Gastroesophageal sphincter (tissue), 4 donors: ENCODE results near the gene HS3ST3A1. TPM values are rescaled to one million over a fixed set of nuclear protein-coding genes. Genes with fewer than 3 reads are reported as not detected.
A peak's percentile ranks its signal among the peaks of the same experiment; 100 is the strongest.

ENCODE experiments used
- ATAC-seq: fragments of 150-250 bp; one replicate; pipeline ENCODE4 v1.9.1; 2016; ENCODE audit warnings: mild to moderate bottlenecking, moderate library complexity
- H3K27ac ChIP-seq, 4 donors: fragments of 200-600 bp; sonication (generic) in 3 of 4; 1 replicate in 3 of 4; 2 replicates in 1 of 4; pipeline ENCODE4 v1.5.1; 2016 to 2019
- H3K27me3 ChIP-seq: fragments of 200-600 bp; sonication (generic); one replicate; pipeline ENCODE4 v1.5.1; 2019
- H3K36me3 ChIP-seq, 2 donors: fragments of 200-600 bp; sonication (generic); one replicate each; pipeline ENCODE4 v1.5.1; 2019; ENCODE audit warnings: control low read depth in 1 of 2
- H3K4me1 ChIP-seq, 3 donors: fragments of 200-600 bp; sonication (generic); 1 replicate in 2 of 3; 2 replicates in 1 of 3; pipeline ENCODE4 v1.5.1; 2016 to 2019; ENCODE audit warnings: control low read depth in 2 of 3
- H3K4me3 ChIP-seq, 2 donors: fragments of 200-600 bp; sonication (generic); one replicate each; pipeline ENCODE4 v1.5.1; 2019; ENCODE audit warnings: mild to moderate bottlenecking in 1 of 2, moderate library complexity in 1 of 2
- H3K9me3 ChIP-seq, 3 donors: fragments of 200-600 bp; sonication (generic); one replicate each; pipeline ENCODE4 v1.5.1; 2017 to 2019; ENCODE audit warnings: control low read depth in 2 of 3
- CTCF ChIP-seq, 4 experiments: fragments of 200-600 bp in 2 of 4; fragments of 450-650 bp in 2 of 4; sonication (generic) in 1 of 4; IDR thresholded peaks; one replicate each; pipeline ENCODE4 v1.5.1; 2017 to 2019; ENCODE audit warnings: antibody characterized with exemption in 4 of 4, mild to moderate bottlenecking in 2 of 4, moderate library complexity in 2 of 4
- EP300 ChIP-seq: sonication (generic); formaldehyde crosslinking; IDR thresholded peaks from one replicate; pipeline ENCODE4 v1.6.1; 2017; ENCODE audit warnings: antibody characterized with exemption, mild to moderate bottlenecking
- POLR2A ChIP-seq, 2 donors: fragments of 450-650 bp; IDR thresholded peaks; one replicate each; pipeline ENCODE4 v1.6.1; 2017; ENCODE audit warnings: antibody characterized with exemption in 2 of 2, mild to moderate bottlenecking in 2 of 2, moderate library complexity in 1 of 2
- POLR2AphosphoS5 ChIP-seq: sonication (generic); formaldehyde crosslinking; IDR thresholded peaks from one replicate; pipeline ENCODE4 v1.6.1; 2017; ENCODE audit warnings: antibody characterized with exemption
- WGBS, 2 donors: methylation state at CpG; one replicate each; pipeline ENCODE4 v1.1.5; 2018; ENCODE audit warnings: low coverage in 1 of 2; 5-methylcytosine and 5-hydroxymethylcytosine counted together
- total RNA-seq, 4 donors: library from RNA; depleted of rRNA; stranded (reverse); fragments of >200 nt; gene quantifications; one replicate each; pipeline ENCODE4 v1.1.0, GENCODE V29; 2016

The HS3ST3A1 gene
- total RNA-seq, 4 donors from 2014 or later, result 5.9 to 10.9 (median 8.9) TPM

- WGBS, 2 donors, result 31 to 41% methylated on average over 3 of the region's 3 CpGs
- ATAC-seq, result no peak
- no peak for TF ChIP-seq POLR2AphosphoS5
- TF ChIP-seq POLR2A (IDR thresholded peaks at IDR 0.05), result no peak
- no peak for TF ChIP-seq CTCF (IDR thresholded peaks at IDR 0.05)
- TF ChIP-seq EP300, result no peak
- no peak overlapping the region for H3K27ac ChIP-seq
- H3K4me1 ChIP-seq, result no peaks in the 10 kb centered on the region
- peaks cover 0 to 13% (median 0%) of the 10 kb centered on the region in 3 donors for H3K9me3 ChIP-seq
- H3K36me3 ChIP-seq, result no peaks in the 10 kb centered on the region
- no peak overlapping the region for H3K4me3 ChIP-seq
- no peaks in the 10 kb centered on the region for H3K27me3 ChIP-seq
Observed at GRCh38 chr17:13563866-13564265, 37.9 kb downstream of the HS3ST3A1 start.

- Histone ChIP-seq H3K9me3 (peaks cover 0 to 7% (median 0%) of the 10 kb centered on the region in 3 donors), H3K27ac (peak overlapping the region in 1 of 4 donors; percentile 52), H3K36me3 (no peaks in the 10 kb centered on the region), H3K27me3 (no peaks in the 10 kb centered on the region), H3K4me3 (no peak overlapping the region), H3K4me1 (no peaks in the 10 kb centered on the region)
- 65 to 66% methylated on average over 4 to 5 of the region's 13 CpGs for WGBS, 2 donors
- ATAC-seq, result no peak
- no peak for TF ChIP-seq EP300
- TF ChIP-seq POLR2AphosphoS5, result no peak
- no peak for TF ChIP-seq CTCF (IDR thresholded peaks at IDR 0.05)
- TF ChIP-seq POLR2A (IDR thresholded peaks at IDR 0.05), result no peak
Observed at GRCh38 chr17:13562271-13562800, 39.4 kb downstream of the HS3ST3A1 start.

GRCh38 chr17:13561606-13562270 lies 40.0 kb downstream of the HS3ST3A1 start:
- WGBS, 2 donors, result 73 to 82% methylated on average over 5 to 7 of the region's 14 CpGs
- ATAC-seq, result peak; percentile 89
- H3K36me3 ChIP-seq, result no peaks in the 10 kb centered on the region

GRCh38 chr17:13560935-13561334 lies 40.8 kb downstream of the HS3ST3A1 start:
- H3K4me1 ChIP-seq, result no peaks in the 10 kb centered on the region
- WGBS, 2 donors, result 88 to 89% methylated on average over 1 of the region's 1 CpG
- H3K27me3 ChIP-seq, result no peaks in the 10 kb centered on the region
- ATAC-seq, result no peak
- H3K4me3 ChIP-seq, result no peak overlapping the region
- no peak overlapping the region for H3K27ac ChIP-seq
- no peaks in the 10 kb centered on the region for H3K36me3 ChIP-seq
- TF ChIP-seq POLR2A (IDR thresholded peaks at IDR 0.05) (no peak), EP300 (no peak), CTCF (IDR thresholded peaks at IDR 0.05) (no peak), POLR2AphosphoS5 (no peak)
- no peaks in the 10 kb centered on the region for H3K9me3 ChIP-seq

More at GRCh38 chr17:13561606-13562270, 40.0 kb downstream of the HS3ST3A1 start:
- Histone ChIP-seq H3K27me3 (no peaks in the 10 kb centered on the region), H3K4me1 (no peaks in the 10 kb centered on the region), H3K4me3 (no peak overlapping the region), H3K27ac (peak overlapping the region in 1 of 4 donors; percentile 38), H3K9me3 (peaks cover 0 to 1% (median 0%) of the 10 kb centered on the region in 3 donors)
- no peak for TF ChIP-seq CTCF (IDR thresholded peaks at IDR 0.05)
- no peak for TF ChIP-seq EP300
- no peak for TF ChIP-seq POLR2A (IDR thresholded peaks at IDR 0.05)
- TF ChIP-seq POLR2AphosphoS5, result no peak

GRCh38 chr17:13558588-13558987 lies 43.1 kb downstream of the HS3ST3A1 start:
- no peaks in the 10 kb centered on the region for H3K27me3 ChIP-seq
- H3K4me1 ChIP-seq, result no peaks in the 10 kb centered on the region
- no peaks in the 10 kb centered on the region for H3K9me3 ChIP-seq
- WGBS, 2 donors, result 55 to 66% methylated on average over 3 of the region's 3 CpGs
- H3K27ac ChIP-seq, result no peak overlapping the region
- ATAC-seq, result no peak
- TF ChIP-seq CTCF (IDR thresholded peaks at IDR 0.05) (no peak), EP300 (no peak), POLR2AphosphoS5 (no peak), POLR2A (IDR thresholded peaks at IDR 0.05) (no peak)
- H3K36me3 ChIP-seq, result no peaks in the 10 kb centered on the region
- no peak overlapping the region for H3K4me3 ChIP-seq
